Stimulated activated CD8-positive, alpha-beta memory T cell treated with anti-CD3 and anti-CD28 coated beads, Interleukin-12 subunit alpha, Interleukin-12 subunit beta, amount 100 ng/mL, for 1 hour (primary cell): Measurements from ENCODE around the gene BMP6.

ENCODE experiments used
- DNase-seq: peaks from one replicate; pipeline ENCODE4 v3.0.0-alpha.2; 2020; ENCODE audit warnings: low read depth

The BMP6 gene

GRCh38 chr6:7720346-7720745 lies 5.6 kb upstream of the BMP6 start:
- no peak for DNase-seq

DNA sequence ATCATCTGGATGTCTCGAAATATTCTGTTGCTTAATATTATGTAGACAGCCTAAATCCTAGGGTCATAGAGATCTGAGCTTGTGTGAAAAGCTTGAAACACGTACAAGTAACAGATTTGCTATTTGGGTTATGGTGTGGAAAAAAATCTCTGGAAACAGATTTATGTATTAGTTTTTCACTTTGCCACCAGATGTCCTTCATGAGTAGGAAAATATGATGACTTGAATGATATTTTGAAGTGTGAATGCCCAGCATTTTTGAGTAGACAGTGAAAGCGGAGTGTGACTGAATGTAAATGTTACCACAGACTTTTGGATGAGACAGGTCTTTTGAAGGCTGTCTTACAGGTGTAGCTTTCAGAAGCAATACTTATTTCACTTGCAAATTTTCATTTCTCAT lies 4.2 kb upstream of the BMP6 start:
- DNase-seq: no peak

GRCh38 chr6:7723041-7723447 lies 2.9 kb upstream of the BMP6 start:
- peak; percentile 20 for DNase-seq

DNA sequence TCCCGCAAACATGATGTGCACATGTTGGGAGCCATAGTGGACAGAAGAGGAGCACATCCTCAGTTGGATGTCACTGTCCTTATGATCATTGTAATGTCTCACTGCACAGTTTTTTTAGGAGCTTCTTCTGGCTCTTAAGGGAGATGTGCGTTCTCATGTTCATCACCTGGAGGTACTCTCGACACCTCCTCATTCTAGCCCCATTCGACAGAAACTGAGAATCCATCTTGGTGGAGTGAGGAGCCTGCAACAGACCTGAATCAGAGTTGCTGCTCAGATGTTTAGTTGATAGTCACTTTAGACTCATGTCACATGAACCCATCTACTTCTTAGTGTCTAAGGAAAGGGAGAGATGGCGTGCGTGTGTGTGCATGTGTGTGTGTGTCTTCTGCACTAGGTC lies 2.3 kb upstream of the BMP6 start:
- no peak for DNase-seq

DNA sequence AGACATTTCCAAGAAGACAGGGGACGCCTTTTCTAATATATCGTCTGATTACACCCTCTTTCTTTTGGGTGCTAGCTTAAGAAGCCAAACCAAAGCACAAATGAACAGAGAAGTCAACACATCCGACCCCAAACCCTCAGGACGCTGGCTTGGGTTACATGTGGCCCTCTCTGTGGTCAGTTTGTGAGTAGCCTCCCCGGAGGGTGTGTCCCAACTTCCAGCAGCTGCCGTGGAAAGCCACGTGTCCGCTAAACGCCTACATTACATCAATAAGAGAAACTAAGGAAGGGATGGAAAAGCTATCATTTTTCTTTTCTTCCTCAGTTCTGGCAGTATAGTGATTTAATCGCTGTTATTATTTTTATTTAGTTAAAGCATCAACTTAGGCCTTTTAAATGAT lies 487 bp upstream of the BMP6 start:
- DNase-seq: no peak

DNA sequence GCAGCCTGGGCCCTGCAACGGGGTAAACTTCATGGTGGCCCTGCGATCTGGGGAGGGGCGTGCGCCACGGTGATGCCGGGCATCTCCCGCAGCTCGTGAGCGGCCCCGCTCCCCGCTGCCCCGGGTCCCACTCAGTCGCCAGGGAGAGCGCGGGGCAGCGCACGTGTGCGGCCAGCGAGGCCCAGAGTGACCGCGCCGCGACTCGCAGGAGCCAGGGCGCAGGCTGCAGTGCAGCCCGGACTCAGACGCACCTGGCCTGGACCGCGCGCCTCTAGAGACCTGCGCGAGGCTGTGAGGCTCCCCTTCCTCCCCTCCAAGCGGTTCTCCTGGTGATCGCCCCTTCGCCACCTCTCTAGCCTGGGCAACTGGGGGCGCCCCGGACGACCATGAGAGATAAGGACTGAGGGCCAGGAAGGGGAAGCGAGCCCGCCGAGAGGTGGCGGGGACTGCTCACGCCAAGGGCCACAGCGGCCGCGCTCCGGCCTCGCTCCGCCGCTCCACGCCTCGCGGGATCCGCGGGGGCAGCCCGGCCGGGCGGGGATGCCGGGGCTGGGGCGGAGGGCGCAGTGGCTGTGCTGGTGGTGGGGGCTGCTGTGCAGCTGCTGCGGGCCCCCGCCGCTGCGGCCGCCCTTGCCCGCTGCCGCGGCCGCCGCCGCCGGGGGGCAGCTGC lies 652 bp downstream of the BMP6 start:
- DNase-seq: no peak

GRCh38 chr6:7727086-7727945 lies 1.4 kb downstream of the BMP6 start:
- DNase-seq: no peak

GRCh38 chr6:7727946-7728854 lies 2.3 kb downstream of the BMP6 start:
- DNase-seq: no peak

GRCh38 chr6:7728855-7729590 lies 3.1 kb downstream of the BMP6 start:
- no peak for DNase-seq

GRCh38 chr6:7730001-7730783 lies 4.3 kb downstream of the BMP6 start:
- DNase-seq: no peak

GRCh38 chr6:7730784-7731227 lies 4.9 kb downstream of the BMP6 start:
- no peak for DNase-seq

DNA sequence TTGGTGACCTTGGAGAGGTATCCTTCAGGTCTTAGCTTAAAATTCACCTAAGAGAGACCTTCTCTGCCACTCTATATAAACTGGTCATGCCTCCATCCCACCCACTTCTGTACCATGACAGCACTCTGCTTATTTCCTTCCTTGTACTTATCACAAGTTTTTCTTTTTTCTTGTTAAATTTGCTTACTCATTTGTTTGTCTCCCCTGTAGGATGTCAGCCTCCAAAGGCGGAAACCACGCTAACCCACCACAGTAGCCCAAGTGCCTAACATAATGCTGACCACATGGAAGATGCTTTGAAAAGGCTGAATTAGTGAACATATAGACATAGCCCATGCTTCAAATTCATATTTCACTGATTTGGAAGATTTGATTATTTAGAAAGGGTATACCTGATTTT lies 5.4 kb downstream of the BMP6 start:
- DNase-seq: no peak

GRCh38 chr6:7732228-7732627 lies 6.3 kb downstream of the BMP6 start:
- DNase-seq: no peak

DNA sequence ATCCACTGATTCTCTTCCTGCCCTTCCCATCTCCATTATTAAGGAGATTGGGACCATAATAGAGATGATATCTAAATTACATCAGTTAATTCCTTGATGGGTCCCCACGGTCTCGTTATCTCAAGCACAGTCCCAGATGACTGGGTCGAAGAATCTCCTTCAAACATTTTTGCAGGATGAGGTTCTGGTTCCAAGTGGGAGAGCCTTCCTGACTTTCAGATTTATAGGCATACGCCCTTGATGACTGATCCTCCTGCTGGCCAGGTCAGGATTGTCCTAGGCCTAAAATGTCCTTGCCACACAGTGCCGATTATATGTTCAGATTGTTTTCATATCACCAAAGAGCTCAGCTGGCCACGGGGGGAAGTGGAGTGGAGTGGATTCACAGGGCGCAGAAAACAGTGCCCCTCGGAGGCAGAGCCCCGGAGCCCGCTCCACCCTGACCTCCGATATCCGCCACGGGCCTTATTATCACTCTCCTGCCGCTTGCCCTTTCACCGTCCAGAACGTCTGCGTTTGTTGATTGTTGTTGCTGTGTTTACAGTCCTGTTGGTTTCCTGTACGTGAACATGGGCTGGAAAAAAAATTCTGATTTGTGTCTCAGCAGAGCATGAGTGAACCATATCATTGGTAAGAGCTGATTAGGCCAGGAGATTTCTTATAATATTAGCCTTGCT lies 8.9 kb downstream of the BMP6 start:
- DNase-seq: no peak

GRCh38 chr6:7737106-7737505 lies 11.2 kb downstream of the BMP6 start:
- DNase-seq: no peak

DNA sequence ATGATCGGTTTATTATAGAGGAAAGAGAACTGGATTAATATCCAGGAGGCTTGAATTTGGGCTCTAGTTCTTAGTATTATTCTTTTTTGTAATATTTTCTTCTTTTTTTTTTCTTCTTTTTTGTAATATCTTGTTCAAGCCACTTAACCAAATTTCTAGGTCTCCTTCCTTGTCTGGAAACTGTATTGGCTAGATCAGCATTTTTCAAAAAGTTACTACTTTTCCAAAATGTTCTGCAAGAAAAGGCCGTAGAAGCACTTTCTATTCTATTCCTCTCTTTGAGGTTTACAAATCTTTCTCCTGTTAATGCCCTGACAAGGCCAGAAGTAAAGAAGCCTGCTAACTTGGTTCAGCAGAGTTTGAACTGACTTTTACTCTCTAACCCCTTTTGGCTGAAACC lies 12.0 kb downstream of the BMP6 start:
- no peak for DNase-seq

DNA sequence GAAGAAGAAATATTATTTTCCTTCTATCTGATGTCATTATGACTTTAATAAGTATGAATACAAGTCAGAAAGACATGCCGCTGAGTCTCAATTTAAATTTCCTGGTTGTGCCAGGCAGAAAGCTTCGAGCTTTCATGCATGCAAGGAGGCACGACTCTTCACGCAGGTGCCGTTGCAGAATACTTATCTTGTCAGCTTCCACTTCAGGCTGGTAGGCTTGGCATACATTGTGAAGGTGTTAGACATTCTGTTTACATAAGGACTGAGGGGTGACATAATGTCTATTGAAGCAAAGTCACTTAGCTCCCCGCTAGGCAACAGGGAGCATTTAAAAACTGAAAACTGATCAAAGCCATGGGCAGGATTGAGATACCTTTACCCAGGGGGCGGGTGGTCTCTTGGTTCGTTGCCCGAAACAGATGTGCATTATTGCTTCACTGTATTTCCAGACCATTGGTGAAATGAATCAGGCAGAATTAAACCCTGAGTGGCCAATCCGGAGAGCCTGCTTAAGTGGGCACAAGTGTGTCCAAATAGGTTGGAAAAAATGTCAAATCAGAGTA lies 16.4 kb downstream of the BMP6 start:
- no peak for DNase-seq

DNA sequence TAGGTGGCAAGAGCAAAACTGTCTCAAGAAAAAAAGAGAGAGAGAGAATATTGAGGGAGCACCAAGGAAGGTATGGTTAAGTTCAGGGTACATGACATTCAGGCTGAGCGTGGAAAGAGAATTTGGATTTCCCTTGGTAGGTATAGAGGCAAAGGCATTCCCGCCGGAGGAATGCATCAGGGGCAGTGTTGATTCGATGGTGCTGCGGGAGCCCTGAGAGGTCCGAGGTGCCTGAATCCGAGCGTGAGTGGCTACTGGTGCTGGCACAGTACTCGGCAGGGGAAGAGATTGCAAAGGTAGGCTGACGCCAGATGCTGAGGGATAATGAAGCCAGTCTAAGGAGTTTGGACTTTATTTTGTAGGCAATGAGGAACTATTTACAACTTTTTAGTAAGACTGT lies 20.0 kb downstream of the BMP6 start:
- DNase-seq: no peak

DNA sequence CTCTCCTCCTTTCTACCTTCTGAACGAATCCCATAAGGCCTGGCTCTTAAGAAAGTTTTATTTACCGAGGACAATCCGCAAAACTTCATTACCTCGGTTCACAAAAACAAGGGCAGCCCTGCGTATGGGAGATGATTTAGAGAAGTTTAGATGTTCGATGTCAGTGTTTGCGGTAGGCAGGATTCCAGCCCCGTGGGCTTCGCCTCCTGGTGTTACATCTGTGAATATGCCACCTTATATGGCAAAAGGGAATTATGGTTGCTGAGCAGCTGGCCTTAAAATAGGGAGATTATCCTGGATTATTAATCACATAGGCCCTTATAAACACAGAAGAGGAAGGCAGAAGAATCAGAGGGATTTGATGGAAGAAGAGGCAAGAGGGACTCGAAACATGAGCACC lies 21.1 kb downstream of the BMP6 start:
- DNase-seq: no peak

GRCh38 chr6:7747433-7747832 lies 21.5 kb downstream of the BMP6 start:
- no peak for DNase-seq
